IPS-18a (cell line): Measurements from ENCODE around the gene HRH2.

Experiments
- H3K27ac ChIP-seq: one replicate; pipeline ENCODE4 v1.5.1; 2013; ENCODE audit warnings: low read length
- H3K27me3 ChIP-seq: one replicate; pipeline ENCODE4 v1.6.1; 2013; ENCODE audit warnings: mild to moderate bottlenecking, low read length; ENCODE audit not compliant: control insufficient read depth, insufficient read depth
- H3K36me3 ChIP-seq: one replicate; pipeline ENCODE4 v1.6.1; 2013; ENCODE audit warnings: low read depth, low read length; ENCODE audit not compliant: control insufficient read depth
- H3K4me1 ChIP-seq: one replicate; pipeline ENCODE4 v1.6.1; 2013; ENCODE audit warnings: low read depth, low read length; ENCODE audit not compliant: control insufficient read depth
- H3K4me3 ChIP-seq: one replicate; pipeline ENCODE4 v1.5.1; 2013; ENCODE audit warnings: low read length
- H3K9ac ChIP-seq: one replicate; pipeline ENCODE4 v1.6.1; 2013; ENCODE audit warnings: mild to moderate bottlenecking, low read length, moderate library complexity
- H3K9me3 ChIP-seq: one replicate; pipeline ENCODE4 v1.6.1; 2013; ENCODE audit warnings: low read depth, low read length; ENCODE audit not compliant: control insufficient read depth

HRH2 gene

DNA sequence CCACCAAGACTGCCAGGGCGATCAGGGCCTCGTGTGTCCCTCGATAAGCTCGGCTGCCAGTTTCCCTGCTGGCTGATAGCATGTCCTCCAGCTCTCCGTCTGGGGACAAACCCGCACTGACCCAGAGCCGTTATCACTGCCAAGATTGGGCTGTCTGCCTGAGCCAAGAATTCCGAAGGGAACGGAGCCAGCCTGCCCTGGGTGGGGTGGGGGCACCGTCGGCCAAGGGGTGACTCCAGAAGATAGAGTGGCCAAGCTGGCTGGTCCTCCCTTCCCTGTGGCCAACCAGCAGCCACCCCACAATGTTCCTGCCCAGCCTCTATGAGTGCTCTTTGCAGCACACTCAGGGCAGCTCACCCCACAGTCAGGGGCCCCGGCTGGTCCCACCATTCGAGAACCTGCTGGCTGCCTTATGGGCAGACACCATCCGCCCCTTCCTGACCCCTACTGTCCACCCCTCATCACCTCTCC, 29.4 kb downstream of the HRH2 start:
- no peaks in the 10 kb centered on the region for H3K27me3 ChIP-seq

DNA sequence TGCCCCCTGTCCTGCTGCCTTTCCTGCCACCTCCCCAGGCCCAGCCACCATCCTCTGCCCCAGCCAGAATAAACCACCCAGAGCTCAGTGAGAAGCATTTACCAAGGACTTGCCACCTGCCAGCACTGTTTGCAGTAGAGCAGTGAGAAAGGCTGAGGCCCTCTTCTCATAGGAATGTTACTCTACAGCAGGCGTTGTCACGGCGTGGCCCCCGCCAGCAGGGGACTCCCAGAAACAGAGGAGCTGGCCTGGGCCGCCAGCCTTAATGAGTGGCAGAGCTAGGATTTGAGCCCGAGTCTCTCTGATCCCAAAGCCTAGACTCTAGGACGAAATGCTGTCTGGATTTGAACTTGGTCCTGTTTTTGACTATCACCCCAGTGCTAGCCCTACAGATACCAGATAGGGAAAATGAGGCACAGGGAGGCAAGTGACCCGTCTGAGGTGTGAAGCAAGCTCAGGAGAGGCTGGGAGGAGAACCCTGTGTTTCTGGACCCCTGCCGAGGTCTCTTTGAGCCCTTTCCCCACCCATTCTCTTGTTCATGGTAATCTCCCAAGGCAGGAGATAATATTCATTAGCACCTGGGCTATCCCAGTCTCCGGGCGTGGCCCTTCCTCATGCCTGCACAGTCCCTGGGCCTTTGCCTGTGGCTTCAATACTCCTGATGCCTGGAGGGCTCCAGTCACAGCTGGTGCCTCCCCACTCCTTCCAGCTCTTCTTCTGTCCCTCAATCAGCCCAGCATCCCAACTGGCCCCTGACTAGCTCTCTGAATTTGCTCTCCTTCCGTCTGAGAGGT, 30.7 kb downstream of the HRH2 start:
- no peaks in the 10 kb centered on the region for H3K4me1 ChIP-seq
- no peaks in the 10 kb centered on the region for H3K9me3 ChIP-seq
- no peak overlapping the region for H3K4me3 ChIP-seq
- no peaks in the 10 kb centered on the region for H3K27me3 ChIP-seq
- H3K9ac ChIP-seq = no peak overlapping the region
- H3K36me3 ChIP-seq = peaks cover 4% of the 10 kb centered on the region
- no peak overlapping the region for H3K27ac ChIP-seq

More for the DNA sequence above, 29.4 kb downstream of the HRH2 start:
- no peak overlapping the region for H3K27ac ChIP-seq
- no peak overlapping the region for H3K9ac ChIP-seq
- peaks cover 4% of the 10 kb centered on the region for H3K36me3 ChIP-seq
- no peak overlapping the region for H3K4me3 ChIP-seq
- no peaks in the 10 kb centered on the region for H3K9me3 ChIP-seq
- H3K4me1 ChIP-seq = no peaks in the 10 kb centered on the region

DNA sequence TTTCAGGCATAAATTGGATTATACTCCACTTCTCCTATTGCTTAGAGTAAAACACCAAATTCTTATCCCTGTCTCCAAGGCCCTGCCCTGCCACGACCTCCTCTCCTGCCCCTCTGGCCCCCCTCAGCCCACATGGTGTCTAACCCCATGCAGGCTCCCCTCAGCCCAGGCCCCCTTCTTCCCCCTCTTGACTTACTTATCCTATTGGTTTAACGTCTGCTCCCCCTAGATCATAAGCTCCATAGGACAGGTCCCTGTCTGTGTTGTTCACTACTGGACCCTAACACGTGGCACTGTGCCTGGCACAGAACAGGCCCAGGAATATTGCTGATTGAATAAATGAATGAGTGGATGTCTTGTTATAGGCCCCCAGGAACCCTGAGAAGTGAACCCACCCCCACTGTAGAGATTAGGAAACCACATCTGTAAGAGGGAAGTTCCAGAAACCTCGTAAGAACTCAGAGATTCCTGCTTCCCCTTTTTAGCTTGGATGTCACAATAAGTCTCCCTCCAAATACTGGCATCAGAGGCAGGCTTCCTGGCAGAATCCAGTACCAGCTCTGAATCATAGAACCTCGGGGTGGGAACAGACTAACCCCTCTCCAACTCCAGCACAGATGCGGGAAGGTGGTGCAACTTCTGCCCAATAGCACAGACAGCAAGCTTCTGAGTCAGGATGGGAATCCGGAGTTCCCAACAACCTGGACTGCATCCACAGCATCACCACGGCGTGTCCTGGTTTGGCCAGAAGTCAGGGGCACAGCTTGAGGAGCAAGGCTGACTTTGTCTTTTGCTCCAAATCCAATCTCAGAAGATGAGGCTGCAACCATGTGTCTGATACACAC, 31.5 kb downstream of the HRH2 start:
- H3K36me3 ChIP-seq = no peaks in the 10 kb centered on the region
- no peak overlapping the region for H3K4me3 ChIP-seq
- H3K9ac ChIP-seq = no peak overlapping the region
- no peaks in the 10 kb centered on the region for H3K4me1 ChIP-seq
- H3K27ac ChIP-seq = no peak overlapping the region
- no peaks in the 10 kb centered on the region for H3K27me3 ChIP-seq
- H3K9me3 ChIP-seq = no peaks in the 10 kb centered on the region

DNA sequence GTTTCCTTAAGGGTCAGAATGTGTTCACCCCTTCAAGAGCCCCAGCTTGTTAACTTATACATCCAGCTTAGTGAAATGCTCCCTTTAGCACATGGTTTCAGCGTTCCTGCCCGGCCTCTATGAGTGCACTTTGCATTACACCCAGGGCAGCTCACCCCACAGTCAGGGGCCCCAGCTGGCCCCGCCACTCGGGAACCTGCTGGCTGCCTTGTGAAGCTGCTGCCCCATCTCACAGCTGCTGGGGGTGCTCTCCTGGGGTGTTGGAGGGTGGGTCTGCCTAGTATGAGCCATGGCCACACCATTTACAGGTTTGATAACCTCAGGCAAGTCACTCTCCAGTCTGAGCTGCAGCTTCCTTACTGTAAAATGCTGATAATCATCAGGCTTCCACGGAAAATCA, 32.2 kb downstream of the HRH2 start:
- no peak overlapping the region for H3K4me3 ChIP-seq
- no peaks in the 10 kb centered on the region for H3K36me3 ChIP-seq
- no peak overlapping the region for H3K27ac ChIP-seq
- H3K9ac ChIP-seq = no peak overlapping the region
- no peaks in the 10 kb centered on the region for H3K9me3 ChIP-seq
- H3K4me1 ChIP-seq = no peaks in the 10 kb centered on the region
- H3K27me3 ChIP-seq = no peaks in the 10 kb centered on the region

DNA sequence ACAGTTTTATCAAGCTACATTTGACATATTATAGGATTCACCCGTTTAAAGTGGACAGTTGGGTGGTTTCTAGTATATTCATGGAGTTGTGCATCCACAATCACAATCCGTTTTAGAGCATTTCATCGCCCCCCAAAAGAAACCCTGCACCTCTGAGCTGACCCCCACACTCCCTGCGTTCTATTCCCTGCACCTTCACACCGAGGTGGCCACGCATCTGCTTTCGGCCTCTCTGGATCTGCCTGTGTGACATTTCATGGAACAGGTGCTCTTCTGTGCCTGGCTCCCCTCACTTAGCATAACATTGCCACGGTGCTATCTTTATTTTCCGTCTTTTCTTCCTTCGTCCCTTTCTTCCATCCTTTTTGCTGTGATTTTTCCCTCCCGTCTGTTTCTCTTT, 32.7 kb downstream of the HRH2 start:
- no peaks in the 10 kb centered on the region for H3K27me3 ChIP-seq
- H3K9me3 ChIP-seq = no peaks in the 10 kb centered on the region
- no peaks in the 10 kb centered on the region for H3K4me1 ChIP-seq
- H3K9ac ChIP-seq = no peak overlapping the region
- H3K36me3 ChIP-seq = no peaks in the 10 kb centered on the region
- H3K4me3 ChIP-seq = no peak overlapping the region
- no peak overlapping the region for H3K27ac ChIP-seq

DNA sequence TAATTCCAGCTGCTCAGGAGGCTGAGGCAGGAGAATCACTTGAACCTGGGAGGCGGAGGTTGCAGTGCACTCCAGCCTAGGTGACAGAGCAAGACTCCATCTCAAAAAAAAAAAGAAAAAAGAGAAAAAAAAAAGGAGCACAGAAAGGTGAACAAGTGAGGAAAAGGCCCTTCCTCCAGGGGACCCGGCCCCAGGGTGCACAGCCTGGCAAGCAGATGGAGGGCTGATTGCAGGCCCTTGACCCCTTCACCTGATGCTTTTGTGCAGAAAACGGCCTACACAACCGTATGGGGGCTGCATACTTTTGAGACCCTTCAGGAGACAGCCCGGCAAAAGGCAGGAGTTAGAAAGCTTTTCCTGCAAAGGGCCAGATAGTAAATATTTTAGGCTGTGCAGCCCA, 33.9 kb downstream of the HRH2 start:
- no peak overlapping the region for H3K27ac ChIP-seq
- H3K9ac ChIP-seq = no peak overlapping the region
- H3K4me1 ChIP-seq = peaks cover 7% of the 10 kb centered on the region
- H3K36me3 ChIP-seq = no peaks in the 10 kb centered on the region
- H3K4me3 ChIP-seq = no peak overlapping the region
- H3K9me3 ChIP-seq = no peaks in the 10 kb centered on the region
- H3K27me3 ChIP-seq = no peaks in the 10 kb centered on the region

DNA sequence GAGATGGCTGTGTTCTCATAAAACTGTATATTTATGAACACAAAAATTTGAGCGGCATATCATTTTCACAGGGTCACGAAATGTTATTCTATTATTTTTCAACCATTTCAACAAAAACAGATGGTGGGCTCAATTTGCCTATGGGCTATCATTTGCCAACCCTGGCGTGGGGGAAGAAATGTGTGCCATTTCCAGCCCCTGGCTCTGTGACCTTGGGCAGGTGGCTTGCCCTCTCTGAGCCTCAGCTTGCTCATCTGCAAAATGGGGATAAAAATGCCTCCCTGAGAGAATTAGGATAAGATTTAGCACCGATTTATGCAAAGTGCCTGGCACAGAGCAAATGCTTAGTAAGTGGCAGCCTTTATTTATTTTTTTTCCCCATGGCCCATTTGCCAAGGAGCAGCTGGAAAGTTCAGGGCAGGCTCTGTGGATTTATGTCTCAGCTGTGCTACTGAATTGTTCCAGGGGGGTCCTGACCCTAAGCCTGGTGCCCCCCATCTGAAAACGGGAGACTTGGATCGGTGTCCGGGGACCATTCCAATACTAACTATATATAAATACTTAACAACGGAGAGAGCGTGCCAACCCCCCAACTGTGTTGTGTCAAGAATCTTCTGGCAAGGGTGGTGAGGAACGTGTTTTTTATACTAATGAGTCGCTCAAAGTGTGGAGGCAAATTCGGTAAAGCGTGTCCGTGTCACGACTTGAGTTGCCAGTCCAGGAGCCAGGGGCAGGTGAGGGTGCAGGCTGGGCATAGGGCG, 34.5 kb downstream of the HRH2 start:
- no peak overlapping the region for H3K27ac ChIP-seq
- peaks cover 7% of the 10 kb centered on the region for H3K4me1 ChIP-seq
- H3K27me3 ChIP-seq = no peaks in the 10 kb centered on the region
- no peaks in the 10 kb centered on the region for H3K36me3 ChIP-seq
- H3K9ac ChIP-seq = no peak overlapping the region
- no peak overlapping the region for H3K4me3 ChIP-seq
- no peaks in the 10 kb centered on the region for H3K9me3 ChIP-seq

DNA sequence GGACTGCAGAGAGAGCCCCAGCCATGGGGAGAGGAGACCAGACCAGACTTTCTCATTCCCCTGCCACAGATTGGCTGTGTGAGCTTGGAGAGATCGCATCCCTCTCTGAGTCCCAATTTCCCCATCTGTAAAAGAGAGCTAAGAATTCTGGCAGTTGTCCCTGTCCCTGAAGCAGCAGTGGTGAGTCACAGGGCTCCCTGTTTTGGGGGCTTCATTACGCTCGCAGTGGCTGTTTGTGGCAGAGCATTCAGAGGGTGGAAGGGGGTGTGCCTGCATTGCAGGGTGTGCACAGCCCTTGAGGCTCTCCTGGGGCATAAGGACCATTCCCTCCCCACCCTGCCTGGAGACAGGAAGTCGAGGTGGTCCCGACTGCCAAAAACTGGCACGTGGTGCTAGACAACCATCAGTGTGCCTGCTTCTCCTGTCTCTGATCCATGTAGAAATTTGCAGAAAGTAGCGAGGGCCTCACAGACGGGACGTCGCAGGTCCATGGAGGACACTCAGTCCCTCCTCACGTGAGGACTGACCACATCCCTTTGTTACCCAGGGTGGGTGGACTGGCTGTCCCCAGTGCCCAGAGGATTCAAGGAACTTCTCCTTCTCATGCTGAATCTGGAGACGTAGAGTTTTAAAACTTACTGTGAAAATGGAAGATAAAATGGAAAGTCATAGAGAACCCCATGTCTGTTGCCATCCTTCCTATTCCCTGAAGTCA, 35.3 kb downstream of the HRH2 start:
- Histone ChIP-seq H3K9ac (no peak overlapping the region), H3K36me3 (no peaks in the 10 kb centered on the region), H3K27ac (no peak overlapping the region), H3K9me3 (no peaks in the 10 kb centered on the region), H3K27me3 (no peaks in the 10 kb centered on the region), H3K4me3 (no peak overlapping the region), H3K4me1 (peaks cover 7% of the 10 kb centered on the region)

DNA sequence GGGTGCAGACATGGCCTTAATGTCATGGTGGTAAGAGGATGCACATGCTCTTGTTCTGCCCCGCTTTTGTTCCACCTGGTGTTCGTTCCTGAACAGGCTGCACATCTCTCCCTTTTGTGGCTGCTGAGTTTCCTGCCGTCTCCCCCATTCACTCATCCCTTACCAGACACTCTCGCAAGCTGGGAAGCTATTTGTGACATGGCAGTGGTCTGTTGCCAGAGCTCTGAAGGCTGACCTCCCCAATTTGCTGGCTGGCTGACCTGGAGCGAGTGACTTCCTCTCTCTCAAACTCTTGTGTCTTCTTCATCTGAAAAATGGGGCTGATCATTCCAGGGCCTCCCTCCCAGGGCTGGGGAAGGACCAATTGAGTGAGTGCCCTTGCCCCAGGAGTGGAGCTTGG, 35.9 kb downstream of the HRH2 start:
- H3K4me1 ChIP-seq = peaks cover 11% of the 10 kb centered on the region
- H3K9ac ChIP-seq = no peak overlapping the region

DNA sequence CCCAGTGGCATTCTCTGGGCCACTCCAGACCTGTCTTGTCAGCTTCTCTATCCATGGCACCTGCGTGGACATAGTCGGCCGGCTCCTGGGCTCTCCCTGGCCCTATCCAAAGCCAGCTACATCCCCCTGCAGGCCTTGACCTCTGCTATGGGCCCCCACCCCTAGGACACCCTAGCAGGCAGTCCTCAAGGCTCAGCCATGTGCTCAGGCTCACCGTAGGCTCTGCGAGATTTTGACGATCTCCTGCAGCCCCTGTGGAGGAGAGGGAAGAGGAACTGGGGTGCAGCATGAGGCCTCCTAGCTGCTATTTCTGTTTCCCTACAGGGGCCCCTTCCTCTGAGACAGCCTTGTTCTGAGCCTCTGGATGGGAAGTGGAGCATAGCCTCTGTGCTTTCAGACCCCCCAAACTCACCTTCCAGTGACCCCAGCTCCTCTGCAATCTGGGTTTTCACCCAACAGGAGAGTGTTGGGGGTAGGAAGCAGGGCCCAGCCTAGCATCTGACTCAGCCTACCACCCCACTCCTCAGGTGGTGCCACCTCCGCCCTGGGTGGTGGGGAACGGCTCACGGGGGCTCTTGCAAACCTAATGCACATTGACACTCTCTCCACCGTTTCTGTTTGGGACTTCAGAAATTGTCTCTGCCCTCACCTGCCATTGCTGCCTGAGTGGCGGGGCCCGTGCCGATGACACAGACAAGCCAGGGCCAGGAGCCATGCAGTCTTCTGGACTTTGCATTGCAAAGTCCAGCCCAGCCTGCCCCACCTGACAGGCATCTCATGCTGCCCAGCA, 36.7 kb downstream of the HRH2 start:
- no peaks in the 10 kb centered on the region for H3K27me3 ChIP-seq
- H3K36me3 ChIP-seq = no peaks in the 10 kb centered on the region
- H3K9ac ChIP-seq = no peak overlapping the region
- no peak overlapping the region for H3K4me3 ChIP-seq
- H3K27ac ChIP-seq = no peak overlapping the region
- H3K9me3 ChIP-seq = no peaks in the 10 kb centered on the region
- peaks cover 14% of the 10 kb centered on the region for H3K4me1 ChIP-seq

More for the DNA sequence above, 35.9 kb downstream of the HRH2 start:
- no peak overlapping the region for H3K4me3 ChIP-seq
- no peak overlapping the region for H3K27ac ChIP-seq
- no peaks in the 10 kb centered on the region for H3K27me3 ChIP-seq
- H3K36me3 ChIP-seq = no peaks in the 10 kb centered on the region
- H3K9me3 ChIP-seq = no peaks in the 10 kb centered on the region
